K562 treated with DMSO at 1 percent for 48 hours (cell line): ENCODE results near the gene TMEM120B. TPM values are rescaled to one million over a fixed set of nuclear protein-coding genes. Genes with fewer than 3 reads are reported as not detected.

Experiments used
- total RNA-seq: library from RNA; unstranded; fragments of 300-600 nt; gene quantifications from 2 replicates; pipeline ENCODE4 v1.2.3, GENCODE V29; 2022; ENCODE audit warnings: low replicate concordance; ENCODE audit errors: extremely low read depth

TMEM120B gene
- not detected in 2 replicates for total RNA-seq

GRCh38 chr12:121712461-121713256, at the start of gene TMEM120B:
TMEM120B (plus strand) TSS chr12:121712752; CDS start chr12:121712896, 144 bp downstream.

GRCh38 chr12:121669521-121669900, 43.0 kb upstream of the TMEM120B start, which contains the start of gene MORN3:
MORN3 (minus strand) TSS chr12:121669654; CDS start chr12:121669483, 171 bp downstream.

GRCh38 chr12:121793440-121793837, 80.9 kb downstream of the TMEM120B start, which contains the start of gene RHOF:
RHOF (minus strand) TSS chr12:121793688; CDS start chr12:121793633, 55 bp downstream.

GRCh38 chr12:121803861-121804416, 91.4 kb downstream of the TMEM120B start, which contains the start of gene SETD1B:
SETD1B (plus strand) TSS chr12:121804009; CDS start chr12:121804738, 729 bp downstream.

Other genes with a start within 250 kb of the TMEM120B start
- not detected in 2 replicates for gene KDM2B, start 131.7 kb upstream of the TMEM120B start, total RNA-seq
- gene ORAI1, start 86.2 kb upstream of the TMEM120B start, total RNA-seq = not detected in 2 replicates
- not detected in 2 replicates for gene MORN3, start 43.1 kb upstream of the TMEM120B start, total RNA-seq
- not detected in 2 replicates for gene RHOF, start 80.9 kb downstream of the TMEM120B start, total RNA-seq
- gene SETD1B, start 91.3 kb downstream of the TMEM120B start, total RNA-seq = not detected in 2 replicates
- not detected in 2 replicates for gene HPD, start 146.1 kb downstream of the TMEM120B start, total RNA-seq
- gene PSMD9, start 176.0 kb downstream of the TMEM120B start, total RNA-seq = not detected in 2 replicates
- gene CFAP251, start 205.8 kb downstream of the TMEM120B start, total RNA-seq = not detected in 2 replicates